RPMI8226 (cell line): ENCODE results near the gene PROSER2.
"Not testable (repeated sequence)": the region's sequence is repeated elsewhere in the genome, so short reads cannot be mapped to it uniquely, and the experiment has no call there.

ENCODE experiments used
- DNase-seq: peaks from one replicate; pipeline ENCODE4 v3.0.0-alpha.2; 2015

PROSER2 gene

GRCh38 chr10:11837372-11838161, 14.4 kb downstream of the PROSER2 start:
- DNase-seq = no peak

- no peak for DNase-seq
Measured at GRCh38 chr10:11838298-11838852, 15.2 kb downstream of the PROSER2 start.

GRCh38 chr10:11841375-11841774, 18.2 kb downstream of the PROSER2 start:
- no peak for DNase-seq

GRCh38 chr10:11842411-11842810, 19.3 kb downstream of the PROSER2 start:
- DNase-seq = no peak

- DNase-seq = no peak
Measured at GRCh38 chr10:11845113-11845512, 22.0 kb downstream of the PROSER2 start.

- DNase-seq = no peak
Measured at GRCh38 chr10:11846542-11846941, 23.4 kb downstream of the PROSER2 start.

GRCh38 chr10:11849277-11849676, 26.1 kb downstream of the PROSER2 start:
- no peak for DNase-seq

GRCh38 chr10:11849911-11850310, 26.8 kb downstream of the PROSER2 start:
- no peak for DNase-seq

- no peak for DNase-seq
Measured at GRCh38 chr10:11851910-11852309, 28.8 kb downstream of the PROSER2 start.

GRCh38 chr10:11852637-11853036, 29.5 kb downstream of the PROSER2 start:
- not testable (repeated sequence) for DNase-seq

- DNase-seq = no peak
Measured at GRCh38 chr10:11853468-11853867, 30.3 kb downstream of the PROSER2 start.

- no peak for DNase-seq
Measured at GRCh38 chr10:11854301-11854700, 31.1 kb downstream of the PROSER2 start.

GRCh38 chr10:11856089-11856488, 32.9 kb downstream of the PROSER2 start:
- no peak for DNase-seq

- DNase-seq = no peak
Measured at GRCh38 chr10:11856678-11857077, 33.5 kb downstream of the PROSER2 start.

- DNase-seq = peak; percentile 54
Measured at GRCh38 chr10:11858093-11858492, 34.9 kb downstream of the PROSER2 start.

GRCh38 chr10:11861341-11861740, 38.2 kb downstream of the PROSER2 start:
- no peak for DNase-seq

GRCh38 chr10:11861811-11862428, 38.8 kb downstream of the PROSER2 start:
- DNase-seq = no peak

GRCh38 chr10:11863353-11864109, 40.4 kb downstream of the PROSER2 start:
- peak; percentile 70 for DNase-seq

GRCh38 chr10:11864727-11865126, 41.6 kb downstream of the PROSER2 start:
- DNase-seq = no peak

- DNase-seq = no peak
Measured at GRCh38 chr10:11865561-11865960, 42.4 kb downstream of the PROSER2 start.

- DNase-seq = no peak
Measured at GRCh38 chr10:11866199-11866925, 43.2 kb downstream of the PROSER2 start.

- no peak for DNase-seq
Measured at GRCh38 chr10:11869219-11869618, 46.1 kb downstream of the PROSER2 start.
